GM18526 (cell line): ENCODE data around the gene NDUFB2.

Experiments
- POLR2A ChIP-seq: IDR thresholded peaks from 3 replicates; pipeline ENCODE4 v1.6.1; 2011; ENCODE audit not compliant: insufficient read length; ENCODE audit errors: extremely low read depth

NDUFB2 gene

DNA sequence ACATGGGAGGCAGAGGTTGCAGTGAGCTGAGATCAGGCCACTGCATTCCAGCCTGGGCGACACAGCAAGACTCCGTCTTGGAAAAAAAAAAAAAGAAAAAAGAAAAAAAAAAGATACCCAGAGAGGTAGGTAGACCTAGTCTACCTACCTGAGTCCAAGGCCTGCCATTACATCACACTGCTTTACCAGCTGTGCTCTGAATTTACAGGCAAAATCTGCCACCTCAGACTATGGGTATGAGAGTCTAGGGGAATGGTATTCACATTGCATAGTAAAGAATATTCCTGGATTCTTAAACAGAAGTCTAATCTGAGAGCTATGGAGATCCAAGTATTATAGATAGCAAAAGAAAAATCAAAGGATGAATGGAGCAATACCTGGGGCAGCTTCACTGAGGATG, 50.2 kb downstream of the NDUFB2 start:
- no peak for TF ChIP-seq POLR2A

DNA sequence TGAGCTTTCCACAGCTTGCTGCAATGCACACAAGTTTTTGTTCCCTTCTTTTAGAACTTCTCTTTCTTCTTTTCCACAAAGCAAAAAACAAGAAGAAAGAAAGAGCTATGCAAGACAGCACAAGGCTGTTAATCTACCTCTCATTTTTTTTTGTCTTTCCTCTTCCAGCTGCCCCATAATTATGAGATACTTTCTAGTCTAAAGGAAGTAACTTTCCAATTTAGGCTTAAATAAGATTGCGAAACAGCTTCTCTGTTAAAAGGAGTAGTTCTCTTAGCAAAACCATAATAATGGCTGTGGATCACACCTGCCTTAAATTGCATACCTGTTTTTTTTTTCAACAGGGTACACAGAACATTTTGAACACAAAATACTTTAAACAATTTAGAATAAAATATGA, 56.0 kb downstream of the NDUFB2 start:
- no peak for TF ChIP-seq POLR2A

DNA sequence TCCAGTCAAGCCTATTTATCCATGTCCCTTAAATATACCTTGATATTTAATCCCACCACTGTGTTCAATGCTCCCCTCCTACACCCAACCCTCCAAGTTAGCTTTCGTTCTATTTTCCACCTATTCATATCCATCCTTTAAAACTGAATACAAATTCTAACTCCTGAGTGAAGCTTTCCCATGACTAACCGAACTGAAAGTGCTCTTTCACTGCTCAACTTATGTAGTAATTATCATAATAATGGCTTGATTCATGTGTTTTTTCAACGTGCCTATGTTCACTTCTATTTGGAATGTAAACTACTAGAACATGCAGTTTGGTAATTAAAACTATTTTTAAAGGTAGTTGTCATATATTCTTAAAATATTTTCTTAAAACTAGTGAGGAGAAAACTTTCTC, 58.0 kb downstream of the NDUFB2 start:
- TF ChIP-seq POLR2A = no peak
